GM10847 (cell line): Measurements from ENCODE around the gene TMCC1.

ENCODE experiments used
- POLR2A ChIP-seq: IDR thresholded peaks from 2 replicates; pipeline ENCODE4 v1.6.1; 2011; ENCODE audit not compliant: insufficient read length; ENCODE audit errors: extremely low read depth

The TMCC1 gene

DNA sequence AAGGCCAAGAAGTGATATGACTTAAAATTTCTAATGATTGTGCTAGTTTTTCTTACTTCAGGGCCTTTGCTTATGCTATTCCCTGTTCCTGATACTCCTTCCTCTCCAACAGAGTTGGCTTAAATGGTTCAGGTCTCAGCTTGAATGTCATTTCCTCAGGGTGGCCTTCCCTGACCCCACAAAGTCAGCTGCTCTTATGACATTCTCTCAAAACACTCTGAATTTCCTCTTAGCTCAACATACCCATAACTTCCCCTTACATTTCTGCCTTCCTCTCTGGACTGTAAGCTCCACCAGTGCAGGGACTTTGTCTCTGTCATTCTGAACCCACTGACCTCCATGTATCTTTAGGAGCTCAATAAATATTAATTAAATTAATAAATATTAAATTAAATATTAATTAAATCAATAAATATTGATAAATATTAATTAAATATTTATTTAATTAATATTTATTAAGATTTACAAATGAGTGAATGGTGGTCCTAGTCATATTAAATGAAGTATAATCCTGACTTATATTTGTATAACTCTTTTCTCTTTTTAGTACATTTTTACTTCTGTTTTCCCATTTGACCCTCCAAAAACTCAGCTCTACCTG lies 17.9 kb upstream of the TMCC1 start:
- TF ChIP-seq POLR2A, result no peak

DNA sequence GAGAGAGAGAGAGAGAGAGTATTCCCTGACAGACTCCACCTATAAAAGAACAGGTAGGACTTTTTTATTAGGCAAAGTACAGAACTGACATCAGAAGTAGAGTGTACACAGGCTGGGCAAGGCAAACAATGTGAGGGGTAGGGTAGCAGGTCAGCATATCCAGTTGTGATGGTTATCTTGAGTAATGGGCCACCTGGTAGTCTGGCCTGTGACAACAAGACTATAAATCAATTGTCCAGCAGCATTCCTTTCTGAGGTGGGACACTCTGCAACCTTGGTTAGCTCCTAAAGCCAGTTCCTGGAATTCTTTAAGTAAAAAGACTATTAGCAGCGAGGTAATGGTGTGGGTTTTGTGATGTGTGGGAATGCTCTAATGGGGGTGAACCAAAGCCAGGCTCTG lies 14.9 kb upstream of the TMCC1 start:
- TF ChIP-seq POLR2A, result no peak

DNA sequence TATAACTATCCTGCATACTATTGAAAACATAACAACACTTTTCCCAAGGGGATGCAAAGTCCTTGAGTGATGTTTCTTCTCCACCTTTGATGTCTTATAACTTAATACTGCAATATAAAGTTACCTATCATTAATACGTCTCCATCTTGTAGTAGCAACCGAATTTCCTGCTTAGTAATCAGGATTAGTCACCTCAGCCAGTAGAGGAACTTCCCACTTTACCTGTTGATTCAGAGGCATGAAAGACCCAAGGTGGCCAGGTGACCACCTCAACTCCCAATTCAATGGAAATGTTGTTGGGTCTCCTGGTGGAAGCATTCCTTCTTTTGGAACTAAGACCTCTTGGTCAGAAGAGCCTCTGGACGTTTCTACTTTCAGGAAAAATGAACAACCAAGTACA lies 3.5 kb upstream of the TMCC1 start:
- TF ChIP-seq POLR2A, result no peak

- TF ChIP-seq POLR2A, result peak; percentile 42
Observed at GRCh38 chr3:129892857-129893580, 492 bp downstream of the TMCC1 start.

DNA sequence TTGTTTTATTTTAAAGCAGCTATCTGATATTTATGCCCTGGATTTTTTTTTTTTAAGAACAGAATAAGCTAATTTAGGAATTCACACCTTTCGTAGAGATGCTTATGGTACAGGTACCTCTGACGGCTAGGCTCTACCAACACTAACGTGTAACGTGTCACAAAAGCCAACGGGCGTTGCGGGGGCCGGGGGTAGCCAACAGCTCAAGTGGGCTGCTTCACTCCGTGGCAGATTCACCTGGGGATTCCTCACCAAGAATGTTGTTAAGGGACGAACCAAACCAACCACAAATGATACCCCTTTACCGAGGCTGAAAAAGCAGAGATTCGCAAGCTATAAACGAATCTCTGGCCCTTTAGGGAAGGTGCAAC lies 1.0 kb downstream of the TMCC1 start:
- TF ChIP-seq POLR2A, result no peak

DNA sequence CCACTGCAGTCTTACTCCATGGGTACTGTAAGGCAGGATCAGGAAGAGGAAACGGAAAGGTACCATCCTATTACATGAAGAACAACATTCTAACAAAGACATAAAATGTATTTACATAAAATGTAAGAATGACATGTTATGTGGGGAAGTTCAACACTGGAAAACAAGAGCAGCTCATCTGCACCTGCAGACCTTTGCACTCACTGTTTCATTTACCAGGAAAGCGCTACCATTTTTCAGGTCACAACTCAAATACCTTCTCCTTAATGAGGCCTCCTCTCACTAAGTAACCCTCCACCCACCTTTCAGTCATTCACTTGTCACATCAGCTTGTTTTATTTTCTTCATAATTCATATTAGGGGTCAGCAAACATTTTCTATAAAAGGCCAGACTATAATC lies 2.6 kb downstream of the TMCC1 start:
- TF ChIP-seq POLR2A, result no peak

DNA sequence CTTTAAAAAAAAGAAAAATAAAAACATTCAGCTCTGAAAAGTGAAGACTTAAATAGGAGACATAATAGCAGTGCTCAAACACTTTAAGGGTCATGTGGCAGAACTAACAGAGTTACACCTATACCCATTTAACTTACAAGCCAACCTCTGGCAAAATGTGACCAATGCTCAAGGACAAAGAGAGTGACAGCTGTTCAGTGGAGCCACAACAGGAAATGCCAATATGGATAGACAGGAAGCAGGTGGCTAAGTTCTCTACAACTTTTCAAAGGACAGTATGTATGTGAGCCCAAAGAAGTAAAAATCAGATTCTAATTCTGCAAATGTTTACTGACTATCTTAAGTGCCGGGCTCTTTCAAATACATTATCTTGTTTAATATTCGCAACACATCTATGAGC lies 3.4 kb downstream of the TMCC1 start:
- no peak for TF ChIP-seq POLR2A

DNA sequence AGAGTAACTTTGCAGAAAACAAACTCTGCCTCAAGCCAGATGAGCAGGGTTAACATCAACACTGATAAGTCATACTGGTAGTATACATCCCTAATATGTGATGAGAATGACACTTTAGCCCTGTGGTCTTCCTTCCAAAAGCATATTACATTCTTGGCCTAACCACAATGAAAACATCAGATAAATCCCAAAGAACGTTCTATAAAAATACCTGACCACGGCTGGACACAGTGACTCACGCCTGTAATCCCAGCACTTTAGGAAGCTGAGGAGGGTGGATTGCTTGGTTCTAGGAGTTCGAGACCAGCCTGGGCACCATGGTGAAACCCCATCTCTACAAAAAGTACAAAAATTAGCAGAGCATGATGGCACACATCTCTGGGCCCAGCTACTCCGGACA lies 4.7 kb downstream of the TMCC1 start:
- no peak for TF ChIP-seq POLR2A

DNA sequence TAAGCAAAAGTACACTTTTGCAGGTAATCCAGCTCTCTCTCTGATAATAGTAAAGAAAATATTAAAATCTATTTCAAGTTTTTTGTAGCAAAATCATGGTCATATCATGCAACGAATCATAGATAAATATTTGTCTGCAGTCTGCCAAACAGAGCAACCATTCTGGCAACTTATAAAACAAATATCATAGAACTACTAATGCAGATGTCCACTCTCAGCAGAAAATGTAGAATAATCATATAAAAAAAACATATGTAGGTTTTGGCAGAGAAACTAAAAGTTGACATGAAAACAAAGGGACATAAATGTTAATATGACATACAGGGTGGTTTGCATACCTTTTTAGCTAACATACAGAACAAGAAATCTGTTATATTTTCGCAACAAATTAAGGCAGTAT lies 12.2 kb downstream of the TMCC1 start:
- no peak for TF ChIP-seq POLR2A

DNA sequence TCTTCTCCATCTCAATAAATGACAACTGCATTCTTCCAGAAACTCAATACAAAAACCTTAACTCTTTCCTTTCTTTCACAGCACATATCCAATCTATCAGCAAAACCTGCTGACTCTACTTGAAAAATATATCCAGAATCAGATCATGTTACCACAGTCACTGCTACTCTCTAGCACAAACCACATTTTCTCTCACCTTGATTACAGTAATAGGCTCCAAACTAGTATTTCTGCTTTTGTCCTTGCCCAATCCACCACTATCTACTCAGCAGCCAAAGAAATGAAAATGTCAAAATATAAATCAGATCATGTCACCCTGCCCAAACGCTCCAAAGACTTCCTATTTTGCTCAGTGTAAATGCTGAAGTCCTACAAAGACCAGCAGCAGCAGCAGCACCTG lies 15.2 kb downstream of the TMCC1 start:
- TF ChIP-seq POLR2A, result no peak

GRCh38 chr3:129868912-129869311 lies 24.6 kb downstream of the TMCC1 start:
- TF ChIP-seq POLR2A, result no peak

- no peak for TF ChIP-seq POLR2A
Observed at GRCh38 chr3:129867506-129868124, 25.9 kb downstream of the TMCC1 start.

- no peak for TF ChIP-seq POLR2A
Observed at GRCh38 chr3:129865806-129866205, 27.7 kb downstream of the TMCC1 start.

DNA sequence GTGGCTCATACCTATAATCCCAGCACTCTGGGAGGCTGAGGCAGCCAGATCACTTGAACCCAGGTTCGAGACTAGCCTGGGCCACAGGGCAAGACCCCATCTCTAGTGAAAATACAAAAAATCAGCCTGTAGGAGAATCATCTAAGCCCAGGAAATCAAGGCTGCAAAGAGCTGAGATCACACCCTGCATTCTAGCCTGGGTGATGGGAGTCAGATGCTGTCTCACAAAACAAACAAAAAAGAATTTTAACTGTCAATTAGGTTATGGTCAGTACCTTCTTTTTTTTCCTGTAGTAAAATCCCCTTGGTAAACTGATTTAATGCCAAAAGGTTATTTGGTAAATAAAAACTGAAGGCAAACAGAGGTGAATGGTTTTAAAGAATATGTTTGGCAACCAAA lies 29.0 kb downstream of the TMCC1 start:
- no peak for TF ChIP-seq POLR2A

DNA sequence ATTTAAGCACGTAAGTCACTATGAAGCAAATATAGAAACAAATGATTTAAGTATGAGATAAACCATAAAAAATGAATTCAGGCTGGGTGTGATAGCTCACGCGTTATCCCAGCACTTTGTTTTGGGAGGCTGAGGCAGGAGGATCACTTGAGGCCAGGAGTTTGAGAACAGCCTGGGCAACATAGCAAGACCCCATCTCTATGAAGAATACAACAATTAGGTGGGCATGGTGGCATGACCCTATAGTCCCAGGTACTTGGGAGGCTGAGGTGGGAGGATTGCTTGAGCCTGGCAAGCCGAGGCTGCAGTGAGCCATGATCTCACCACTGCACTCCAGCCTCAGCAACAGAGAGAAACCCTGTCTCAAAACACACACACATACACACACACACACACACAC lies 34.2 kb downstream of the TMCC1 start:
- TF ChIP-seq POLR2A, result no peak

- no peak for TF ChIP-seq POLR2A
Observed at GRCh38 chr3:129857899-129858298, 35.6 kb downstream of the TMCC1 start.
